Upper lobe of left lung (tissue), 6 donors: ENCODE data around the gene VSTM4. TPM values are rescaled to one million over a fixed set of nuclear protein-coding genes. Genes with fewer than 3 reads are reported as not detected.

Experiments
- ATAC-seq, 2 donors: fragments of 200-7000 bp; cut with Tn5 transposase; one replicate each; pipeline ENCODE4 v1.9.1; 2022; ENCODE audit warnings: mild to moderate bottlenecking in 2 of 2, moderate library complexity in 2 of 2; ENCODE audit not compliant: low FRiP score in 2 of 2
- DNase-seq, 2 donors: peaks; one replicate each; pipeline ENCODE4 v3.0.0-alpha.2; 2019 to 2020
- H3K27ac ChIP-seq, 4 donors: fragments of 200-600 bp; sonication (generic); one replicate each; pipeline ENCODE4 v1.5.1; 2016 to 2019
- H3K27me3 ChIP-seq, 4 donors: fragments of 200-600 bp; sonication (generic); one replicate each; pipeline ENCODE4 v1.5.1; 2017 to 2019
- H3K36me3 ChIP-seq, 4 donors: fragments of 200-600 bp; sonication (generic); one replicate each; pipeline ENCODE4 v1.5.1; 2016 to 2019
- H3K4me1 ChIP-seq, 4 donors: fragments of 200-600 bp; sonication (generic); one replicate each; pipeline ENCODE4 v1.5.1; 2018 to 2019
- H3K4me3 ChIP-seq, 4 donors: fragments of 200-600 bp; sonication (generic); one replicate each; pipeline ENCODE4 v1.5.1; 2017 to 2019; ENCODE audit warnings: mild to moderate bottlenecking in 2 of 4, moderate library complexity in 1 of 4
- H3K9me3 ChIP-seq, 4 donors: fragments of 200-600 bp; sonication (generic); one replicate each; pipeline ENCODE4 v1.5.1; 2018 to 2019
- EP300 ChIP-seq, 4 donors: sonication (generic); formaldehyde crosslinking; IDR thresholded peaks; one replicate each; pipeline ENCODE4 v1.5.1; 2017; ENCODE audit warnings: antibody characterized with exemption in 4 of 4, control low read depth in 2 of 4
- POLR2A ChIP-seq, 4 donors: fragments of 450-650 bp; IDR thresholded peaks; one replicate each; pipeline ENCODE4 v1.5.1; 2016 to 2017; ENCODE audit warnings: antibody characterized with exemption in 4 of 4, mild to moderate bottlenecking in 2 of 4
- POLR2AphosphoS5 ChIP-seq, 2 donors: sonication (generic); formaldehyde crosslinking; IDR thresholded peaks; one replicate each; pipeline ENCODE4 v1.5.1; 2017; ENCODE audit warnings: antibody characterized with exemption in 2 of 2
- WGBS, 2 donors: methylation state at CpG; one replicate each; pipeline ENCODE4 v1.1.5; 2017 to 2018; 5-methylcytosine and 5-hydroxymethylcytosine counted together
- total RNA-seq, 6 donors: library from RNA; depleted of rRNA in 4 of 6; stranded (reverse); fragments of >200 nt in 4 of 6; gene quantifications; one replicate each; pipeline versions ENCODE4 v1.1.0 to v1.2.1, GENCODE V29; 2016 to 2021
- TF ChIP-seq, protein P1 (sequence below), 6 experiments: fragments of 450-650 bp in 4 of 6; fragments of 200-600 bp in 2 of 6; sonication (generic) in 2 of 6; IDR thresholded peaks; one replicate each; pipeline ENCODE4 v1.5.1; 2016 to 2019; ENCODE audit warnings: antibody characterized with exemption in 6 of 6
- donor health status: DM: no; HTN: no; CAD: no; lungs with moderate emphysema.
- donor health status: DM: no; HTN: yes; CAD: no; lungs with severe emphysema.

Gene VSTM4
- total RNA-seq, 6 donors from 2014 or later, result 8.5 to 24.3 (median 13.2) TPM

DNA sequence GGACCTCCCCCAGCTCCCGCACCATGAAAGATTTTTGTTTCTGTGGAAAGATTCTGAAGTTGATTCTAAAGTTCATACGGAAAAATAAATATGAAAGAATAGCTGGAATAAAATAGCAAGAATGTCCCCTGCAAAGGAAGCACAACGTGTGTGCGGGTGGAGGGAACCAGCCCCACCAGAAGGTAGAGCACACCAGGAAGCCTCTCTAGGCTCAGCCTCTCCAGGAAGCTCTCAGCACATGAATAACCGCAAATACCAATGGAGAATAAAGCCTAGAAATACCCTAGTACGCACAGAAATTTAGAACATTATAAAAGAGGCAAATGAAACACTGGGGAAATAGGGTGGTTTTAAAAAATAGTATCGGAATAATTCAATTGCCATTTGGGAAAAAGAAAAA is 43.1 kb upstream of the VSTM4 start:
- 75 to 82% methylated on average over 7 of the region's 7 CpGs for WGBS, 2 donors
- TF ChIP-seq, protein P1, sequence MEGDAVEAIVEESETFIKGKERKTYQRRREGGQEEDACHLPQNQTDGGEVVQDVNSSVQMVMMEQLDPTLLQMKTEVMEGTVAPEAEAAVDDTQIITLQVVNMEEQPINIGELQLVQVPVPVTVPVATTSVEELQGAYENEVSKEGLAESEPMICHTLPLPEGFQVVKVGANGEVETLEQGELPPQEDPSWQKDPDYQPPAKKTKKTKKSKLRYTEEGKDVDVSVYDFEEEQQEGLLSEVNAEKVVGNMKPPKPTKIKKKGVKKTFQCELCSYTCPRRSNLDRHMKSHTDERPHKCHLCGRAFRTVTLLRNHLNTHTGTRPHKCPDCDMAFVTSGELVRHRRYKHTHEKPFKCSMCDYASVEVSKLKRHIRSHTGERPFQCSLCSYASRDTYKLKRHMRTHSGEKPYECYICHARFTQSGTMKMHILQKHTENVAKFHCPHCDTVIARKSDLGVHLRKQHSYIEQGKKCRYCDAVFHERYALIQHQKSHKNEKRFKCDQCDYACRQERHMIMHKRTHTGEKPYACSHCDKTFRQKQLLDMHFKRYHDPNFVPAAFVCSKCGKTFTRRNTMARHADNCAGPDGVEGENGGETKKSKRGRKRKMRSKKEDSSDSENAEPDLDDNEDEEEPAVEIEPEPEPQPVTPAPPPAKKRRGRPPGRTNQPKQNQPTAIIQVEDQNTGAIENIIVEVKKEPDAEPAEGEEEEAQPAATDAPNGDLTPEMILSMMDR (IDR thresholded peaks at IDR 0.05), result no peak
- TF ChIP-seq POLR2AphosphoS5 (IDR thresholded peaks at IDR 0.05) (no peak), POLR2A (IDR thresholded peaks at IDR 0.05) (no peak), EP300 (IDR thresholded peaks at IDR 0.05) (no peak)
- Histone ChIP-seq H3K9me3 (no peaks in the 10 kb centered on the region), H3K36me3 (peaks cover 0 to 11% (median 0%) of the 10 kb centered on the region in 4 donors), H3K4me1 (no peaks in the 10 kb centered on the region), H3K27me3 (no peaks in the 10 kb centered on the region), H3K4me3 (no peak overlapping the region), H3K27ac (no peak overlapping the region)
- ATAC-seq (no peak), DNase-seq (no peak)

DNA sequence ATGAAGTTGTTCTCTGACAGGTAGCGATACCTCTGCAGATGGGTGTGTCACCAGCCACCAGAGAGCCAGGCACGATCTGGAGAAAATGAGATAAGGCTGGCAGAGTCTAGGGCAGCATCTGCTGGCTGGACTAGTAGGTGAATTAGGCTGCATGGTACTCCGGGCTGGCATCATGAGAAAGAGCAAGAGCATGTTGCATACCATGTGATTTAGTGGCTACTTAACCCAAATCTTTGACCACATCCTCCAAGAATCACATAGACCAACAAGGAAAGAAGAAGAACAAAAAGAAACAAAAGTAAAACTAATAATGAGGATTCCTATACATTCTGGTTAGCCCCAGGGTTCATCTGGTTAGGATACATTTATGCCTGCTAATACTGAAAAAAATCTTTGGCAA is 41.9 kb upstream of the VSTM4 start:
- ATAC-seq (no peak), DNase-seq (no peak)
- H3K27ac ChIP-seq, result no peak overlapping the region
- no peaks in the 10 kb centered on the region for H3K9me3 ChIP-seq
- TF ChIP-seq EP300 (IDR thresholded peaks at IDR 0.05) (no peak), POLR2AphosphoS5 (IDR thresholded peaks at IDR 0.05) (no peak), POLR2A (IDR thresholded peaks at IDR 0.05) (no peak)
- TF ChIP-seq, protein P1 (IDR thresholded peaks at IDR 0.05), result no peak
- peaks cover 0 to 4% (median 0%) of the 10 kb centered on the region in 4 donors for H3K36me3 ChIP-seq
- 87% methylated on average over 3 of the region's 3 CpGs for WGBS, 2 donors
- H3K4me3 ChIP-seq, result no peak overlapping the region
- no peaks in the 10 kb centered on the region for H3K4me1 ChIP-seq
- H3K27me3 ChIP-seq, result no peaks in the 10 kb centered on the region

DNA sequence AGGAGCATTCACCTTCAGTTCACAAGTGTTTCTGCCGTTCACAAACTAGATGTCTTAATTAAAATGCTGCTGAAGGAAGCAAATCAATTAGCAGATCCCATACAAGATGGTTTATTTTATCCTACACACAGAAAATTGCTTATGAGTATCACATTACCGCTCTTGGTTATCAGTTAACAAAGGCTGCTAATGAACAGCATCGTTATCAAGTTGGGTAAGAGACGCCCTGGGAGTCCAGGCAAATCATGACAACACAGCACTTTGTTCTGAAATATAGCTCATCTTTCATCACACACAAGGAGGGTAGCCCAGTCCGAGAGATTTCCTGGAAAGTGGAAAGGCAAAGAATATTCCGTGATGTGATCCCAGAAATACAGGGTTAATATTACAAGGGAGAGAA is 39.3 kb upstream of the VSTM4 start:
- Histone ChIP-seq H3K4me1 (no peaks in the 10 kb centered on the region), H3K27ac (no peak overlapping the region), H3K36me3 (no peaks in the 10 kb centered on the region), H3K9me3 (no peaks in the 10 kb centered on the region), H3K4me3 (no peak overlapping the region), H3K27me3 (no peaks in the 10 kb centered on the region)
- no peak for ATAC-seq
- DNase-seq, result no peak
- TF ChIP-seq POLR2A (IDR thresholded peaks at IDR 0.05) (no peak), POLR2AphosphoS5 (IDR thresholded peaks at IDR 0.05) (no peak), EP300 (IDR thresholded peaks at IDR 0.05) (no peak)
- TF ChIP-seq, protein P1 (IDR thresholded peaks at IDR 0.05), result no peak
- 86 to 89% methylated on average over 6 of the region's 6 CpGs for WGBS, 2 donors

DNA sequence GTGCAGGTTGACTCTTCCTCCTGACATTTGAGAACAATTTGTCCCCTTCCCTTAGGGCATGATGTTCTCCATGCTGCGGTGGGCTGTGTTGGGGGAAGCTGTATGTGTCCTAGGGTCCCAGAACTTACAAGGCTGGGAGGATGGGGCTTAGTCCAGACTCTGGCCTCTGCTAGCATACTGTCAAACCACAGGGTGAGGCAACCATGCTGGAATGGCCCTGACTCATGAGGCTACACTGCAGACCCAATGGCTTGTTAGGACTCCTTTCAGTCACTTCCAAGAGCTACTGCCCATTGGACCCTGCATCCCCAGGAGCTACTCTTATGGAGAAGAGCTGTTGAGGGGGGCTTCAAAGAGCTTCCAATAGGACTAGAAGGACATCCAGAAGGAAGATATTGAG is 38.6 kb upstream of the VSTM4 start:
- ATAC-seq (no peak), DNase-seq (no peak)
- Histone ChIP-seq H3K9me3 (no peaks in the 10 kb centered on the region), H3K4me3 (no peak overlapping the region), H3K36me3 (no peaks in the 10 kb centered on the region), H3K27me3 (no peaks in the 10 kb centered on the region), H3K27ac (no peak overlapping the region), H3K4me1 (no peaks in the 10 kb centered on the region)
- 85 to 100% methylated on average over 1 of the region's 1 CpG for whole genome bisulfite sequencing, 2 donors
- no peak for TF ChIP-seq EP300 (IDR thresholded peaks at IDR 0.05)
- TF ChIP-seq, protein P1 (IDR thresholded peaks at IDR 0.05), result no peak
- no peak for TF ChIP-seq POLR2AphosphoS5 (IDR thresholded peaks at IDR 0.05)
- no peak for TF ChIP-seq POLR2A (IDR thresholded peaks at IDR 0.05)

DNA sequence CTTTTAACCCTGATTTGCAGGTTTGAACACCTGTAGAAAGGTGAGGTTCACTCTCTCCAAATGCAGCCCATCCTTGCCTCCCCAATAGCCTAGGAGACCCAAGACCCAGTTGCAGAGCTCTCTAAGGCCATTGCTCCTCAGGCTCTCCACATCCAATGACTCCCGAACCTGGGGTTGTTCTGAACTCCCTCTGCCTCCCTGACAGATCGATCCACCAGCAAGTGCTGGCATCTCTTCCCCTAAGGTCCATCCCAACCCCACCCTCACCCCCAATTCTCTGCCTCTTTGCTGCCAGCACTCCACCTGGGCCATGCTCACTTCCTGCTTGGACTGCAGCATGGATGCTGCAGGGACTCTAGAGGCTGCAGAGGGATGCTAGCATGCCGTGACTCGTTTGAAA is 37.8 kb upstream of the VSTM4 start:
- peaks cover 0 to 2% (median 0%) of the 10 kb centered on the region in 4 donors for H3K9me3 ChIP-seq
- 65 to 88% methylated on average over 4 of the region's 4 CpGs for WGBS, 2 donors
- no peaks in the 10 kb centered on the region for H3K36me3 ChIP-seq
- no peak for ATAC-seq
- no peak overlapping the region for H3K27ac ChIP-seq
- no peak for DNase-seq
- no peaks in the 10 kb centered on the region for H3K4me1 ChIP-seq
- H3K27me3 ChIP-seq, result no peaks in the 10 kb centered on the region
- H3K4me3 ChIP-seq, result no peak overlapping the region
- TF ChIP-seq POLR2AphosphoS5 (IDR thresholded peaks at IDR 0.05), result no peak
- TF ChIP-seq EP300 (IDR thresholded peaks at IDR 0.05), result no peak
- TF ChIP-seq, protein P1 (IDR thresholded peaks at IDR 0.05), result no peak
- TF ChIP-seq POLR2A (IDR thresholded peaks at IDR 0.05), result no peak
